T-helper 2 cell treated with Interferon-gamma antibody and Interleukin-4, amounts not matched to agents 100 ng/mL and 5 ng/mL, for 36 hours (primary cell): ENCODE data around the gene RUNX2. TPM values are rescaled to one million over a fixed set of nuclear protein-coding genes. Genes with fewer than 3 reads are reported as not detected.
"Not testable (repeated sequence)": the region's sequence is repeated elsewhere in the genome, so short reads cannot be mapped to it uniquely, and the experiment has no call there.

ENCODE experiments used
- intact Hi-C: fragments of 100-400 bp; cut with micrococcal nuclease; formaldehyde crosslinking; loops from one replicate; pipeline ENCODE4 v1.15.1; 2023
- total RNA-seq: library from RNA; stranded (reverse); gene quantifications from 2 replicates; pipeline ENCODE4 v1.2.3, GENCODE V29; 2022

RUNX2 gene
- 34.7 and 39.3 TPM in 2 replicates for total RNA-seq

DNA sequence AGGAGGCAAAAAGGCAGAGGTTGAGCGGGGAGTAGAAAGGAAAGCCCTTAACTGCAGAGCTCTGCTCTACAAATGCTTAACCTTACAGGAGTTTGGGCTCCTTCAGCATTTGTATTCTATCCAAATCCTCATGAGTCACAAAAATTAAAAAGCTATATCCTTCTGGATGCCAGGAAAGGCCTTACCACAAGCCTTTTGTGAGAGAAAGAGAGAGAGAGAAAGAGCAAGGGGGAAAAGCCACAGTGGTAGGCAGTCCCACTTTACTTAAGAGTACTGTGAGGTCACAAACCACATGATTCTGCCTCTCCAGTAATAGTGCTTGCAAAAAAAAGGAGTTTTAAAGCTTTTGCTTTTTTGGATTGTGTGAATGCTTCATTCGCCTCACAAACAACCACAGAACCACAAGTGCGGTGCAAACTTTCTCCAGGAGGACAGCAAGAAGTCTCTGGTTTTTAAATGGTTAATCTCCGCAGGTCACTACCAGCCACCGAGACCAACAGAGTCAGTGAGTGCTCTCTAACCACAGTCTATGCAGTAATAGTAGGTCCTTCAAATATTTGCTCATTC is at the start of gene RUNX2:
RUNX2 (plus strand) TSS at position 375 of the 567 bp plus-strand sequence. CDS start 397 bp downstream, outside the sequence.
- intact Hi-C loops: no loop called here

DNA sequence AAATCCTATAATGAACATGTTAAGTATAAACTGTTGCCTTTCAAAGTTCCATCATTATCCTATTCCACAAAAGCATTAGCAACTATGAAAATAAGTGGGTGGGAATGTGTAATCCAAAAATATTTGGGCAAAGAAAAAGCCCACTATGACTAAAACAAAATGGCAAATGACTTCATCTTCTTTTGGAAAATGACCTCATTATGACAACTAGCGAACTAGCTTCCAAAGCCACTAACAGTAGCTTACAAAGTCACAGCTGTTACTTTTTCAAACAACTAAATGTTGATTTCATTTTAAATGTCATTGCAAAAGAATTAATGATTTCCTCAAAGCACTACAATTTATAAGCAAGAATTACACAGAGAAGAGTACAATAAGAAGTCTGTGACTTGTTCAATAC is 49.8 kb upstream of the RUNX2 start:
- intact Hi-C loops: no loop called here

DNA sequence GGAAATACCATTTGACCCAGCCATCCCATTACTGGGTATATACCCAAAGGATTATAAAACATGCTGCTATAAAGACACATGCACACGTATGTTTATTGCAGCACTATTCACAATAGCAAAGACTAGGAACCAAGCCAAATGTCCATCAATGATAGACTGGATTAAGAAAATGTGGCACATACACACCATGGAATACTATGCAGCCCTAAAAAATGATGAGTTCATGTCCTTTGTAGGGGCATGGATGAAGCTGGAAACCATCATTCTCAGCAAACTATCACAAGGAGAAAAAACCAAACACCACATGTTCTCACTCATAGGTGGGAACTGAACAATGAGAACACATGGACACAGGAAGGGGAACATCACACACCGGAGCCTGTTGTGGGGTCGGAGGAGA is 41.4 kb upstream of the RUNX2 start:
- intact Hi-C loops: not testable (repeated sequence)

DNA sequence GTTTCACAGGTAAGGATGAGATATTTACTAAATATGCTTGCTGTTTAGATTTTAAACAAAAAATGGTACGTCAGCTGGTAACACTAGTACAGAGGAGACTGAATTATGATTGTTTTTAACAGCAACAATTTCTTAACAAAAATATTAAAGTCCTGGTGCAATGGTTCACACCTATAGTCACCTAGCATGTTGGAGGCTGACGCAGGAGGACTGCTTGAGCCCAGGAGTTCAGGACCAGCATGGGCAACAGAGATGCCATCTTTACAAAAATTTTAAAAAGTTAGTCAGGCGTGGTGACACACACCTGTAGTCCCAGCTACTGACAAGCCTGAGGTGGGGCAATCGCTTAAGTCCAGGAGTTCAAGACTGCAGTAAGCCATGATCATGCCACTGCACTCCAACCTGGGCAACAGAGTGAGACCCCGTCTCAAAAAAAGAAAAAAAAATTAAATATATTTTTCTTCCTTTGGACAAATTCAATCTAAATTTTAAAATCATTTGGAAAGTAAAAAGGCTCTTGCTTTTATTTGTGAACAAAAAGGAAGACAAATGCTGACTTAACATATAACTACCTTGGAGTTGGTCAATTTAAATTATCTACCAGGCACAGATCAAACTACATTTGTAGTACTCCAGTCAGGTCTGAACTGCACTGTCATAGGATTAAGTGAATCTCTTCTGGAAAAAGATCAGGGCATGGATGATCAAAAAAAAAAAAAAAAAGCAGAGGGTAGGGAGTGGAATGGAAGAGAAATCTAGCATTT is 38.2 kb upstream of the RUNX2 start:
- intact Hi-C loops: loop anchor here (5.0 to 10.0 kb wide), 3 partner anchors 87 to 635 kb away; partner anchors contain the start of gene SUPT3H

DNA sequence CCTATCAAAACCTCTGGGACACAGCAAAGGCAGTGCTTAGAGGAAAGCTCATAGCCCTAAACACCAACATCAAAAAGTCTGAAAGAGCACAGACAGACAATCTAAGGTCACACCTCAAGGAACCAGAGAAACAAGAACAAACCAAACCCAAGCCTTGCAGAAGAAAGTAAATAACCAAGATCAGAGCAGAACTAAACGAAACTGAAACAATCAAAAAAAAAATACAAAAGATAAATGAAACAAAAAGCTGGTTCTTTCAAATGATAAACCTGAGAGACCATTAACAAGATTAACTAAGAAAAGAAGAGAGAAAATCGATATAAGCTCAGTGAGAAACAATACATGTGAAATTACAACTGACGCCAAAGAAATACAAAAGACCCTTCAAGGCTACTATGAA is 34.8 kb upstream of the RUNX2 start:
- intact Hi-C loops: loop anchor here (1.0 to 10.0 kb wide), 5 partner anchors 84 to 631 kb away; partner anchors contain the start of gene SUPT3H

DNA sequence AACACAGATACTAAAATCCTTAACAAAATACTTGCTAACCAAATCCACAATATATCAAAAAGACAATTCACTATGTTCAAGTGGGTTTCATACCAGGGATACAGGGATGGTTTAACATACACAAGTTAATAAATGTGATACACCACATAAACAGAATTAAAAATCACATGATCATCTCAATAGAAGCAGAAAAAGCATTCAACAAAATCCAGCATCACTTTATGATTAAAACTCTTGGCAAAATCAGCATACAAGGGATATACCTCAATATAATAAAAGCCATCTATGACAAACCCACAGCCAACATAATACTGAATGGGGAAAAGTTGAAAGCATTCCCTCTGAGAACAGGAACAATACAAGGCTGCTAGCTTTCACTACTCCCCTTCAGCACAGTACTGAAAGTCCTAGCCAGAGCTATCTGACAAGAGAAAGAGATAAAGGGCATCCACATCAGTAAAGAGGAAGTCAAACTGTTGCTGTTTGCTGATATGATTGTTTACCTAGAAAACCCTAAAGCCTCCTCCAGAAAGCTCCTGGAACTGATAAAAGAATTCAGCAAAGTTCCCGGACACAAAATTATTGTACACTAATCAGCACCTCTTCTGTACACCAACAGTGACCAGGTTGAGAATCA is 33.9 kb upstream of the RUNX2 start:
- intact Hi-C loops: loop anchor here (5.0 to 10.0 kb wide), 3 partner anchors 83 to 631 kb away; partner anchors contain the start of gene SUPT3H

DNA sequence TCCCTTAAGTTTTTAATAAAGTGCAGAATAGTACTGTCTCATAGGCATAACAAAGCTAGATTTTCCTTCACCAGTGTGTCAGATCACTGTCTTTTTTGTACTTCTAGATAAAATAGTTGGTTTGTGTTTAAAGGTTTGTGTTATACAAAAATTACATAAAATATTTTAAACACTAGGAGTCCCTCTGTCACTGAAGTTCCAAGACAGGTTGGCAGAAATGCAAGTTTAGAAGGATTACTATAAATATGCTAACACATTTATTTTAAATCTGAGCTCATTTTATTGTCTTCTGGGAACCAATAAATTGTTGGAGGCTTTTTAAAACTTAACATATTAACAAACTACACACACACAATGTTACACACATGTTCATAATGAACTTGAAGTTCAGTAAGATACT is 30.8 kb upstream of the RUNX2 start:
- intact Hi-C loops: loop anchor here (10.0 kb wide), 2 partner anchors 417 to 627 kb away; no protein-coding TSS in a partner anchor

DNA sequence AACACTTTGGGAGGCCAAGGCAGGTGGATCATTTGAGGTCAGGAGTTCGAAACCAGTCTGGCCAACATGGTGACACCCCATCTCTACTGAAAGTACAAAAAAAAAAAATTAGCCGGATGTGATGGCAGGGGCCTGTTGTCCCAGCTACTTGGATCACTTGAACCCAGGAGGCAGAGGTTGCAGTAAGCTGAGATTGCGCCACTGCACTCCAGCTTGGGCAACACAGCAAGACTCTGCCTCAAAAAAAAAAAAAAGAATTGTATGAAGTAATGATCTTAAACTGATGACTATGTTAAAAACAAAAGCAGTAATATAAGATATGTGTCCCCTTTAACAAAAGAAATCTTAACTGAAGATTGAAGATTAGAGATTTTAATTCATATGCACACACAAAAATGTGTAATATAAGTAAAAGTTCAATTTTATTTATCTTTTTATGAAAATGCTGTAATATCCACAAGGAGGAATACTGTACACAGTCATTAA is 29.0 kb upstream of the RUNX2 start:
- intact Hi-C loops: loop anchor here (10.0 kb wide), 2 partner anchors 416 to 626 kb away; no protein-coding TSS in a partner anchor

DNA sequence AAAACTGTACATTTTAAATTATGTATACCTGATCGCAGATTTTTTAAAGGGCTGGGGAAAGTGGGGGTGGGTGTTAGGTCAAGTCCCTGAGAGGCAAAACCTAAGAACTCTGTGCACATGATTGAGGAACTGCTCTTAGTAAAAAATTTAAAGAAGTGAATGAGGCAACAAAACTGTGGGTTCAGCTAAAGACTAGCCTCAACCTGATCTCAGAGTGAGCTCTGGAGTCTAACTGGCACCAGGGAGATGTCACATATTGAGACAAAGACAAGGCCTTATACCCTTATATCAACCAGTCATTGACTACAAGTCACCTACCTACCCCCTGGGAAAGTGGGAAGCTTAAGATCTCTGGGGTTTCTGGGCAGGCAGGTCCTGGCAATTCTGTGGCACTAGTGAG is 27.4 kb upstream of the RUNX2 start:
- intact Hi-C loops: no loop called here

DNA sequence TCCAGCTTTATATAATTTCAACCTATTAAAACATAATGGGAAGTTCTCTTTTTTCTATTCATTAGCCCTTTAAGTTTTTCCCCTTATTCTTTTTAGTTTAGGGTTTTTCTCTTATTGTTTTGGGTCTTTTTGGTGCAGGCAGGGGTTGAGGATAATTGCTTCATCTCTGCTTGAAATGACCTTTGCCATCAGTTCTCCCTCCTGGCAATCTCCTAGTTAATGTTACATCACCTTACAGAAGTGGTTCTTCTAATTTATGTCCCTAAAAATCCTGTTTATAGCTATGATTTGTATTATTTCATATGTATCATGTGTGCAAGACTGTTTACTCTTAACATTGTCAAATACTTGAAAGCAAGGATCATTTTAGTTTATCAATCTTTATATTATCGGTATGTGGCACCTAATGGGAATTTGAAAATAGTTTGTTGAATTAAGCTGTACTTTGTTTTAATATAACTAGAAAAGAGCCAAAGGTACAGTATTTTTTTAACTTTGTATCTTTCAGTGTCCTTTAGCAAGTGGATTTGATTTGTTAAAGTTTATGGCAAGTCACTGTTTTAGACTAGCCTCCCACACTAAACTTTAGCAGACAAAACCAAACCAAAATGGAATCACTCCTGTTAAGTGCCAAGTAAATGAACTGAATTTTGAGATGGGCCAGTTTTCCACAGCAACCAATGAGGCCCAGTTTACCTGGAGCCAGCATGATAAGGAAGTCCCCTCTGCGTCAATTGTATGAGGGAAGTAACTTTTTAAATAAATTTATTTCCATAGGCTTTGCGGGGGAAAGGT is 26.6 kb upstream of the RUNX2 start:
- intact Hi-C loops: no loop called here

DNA sequence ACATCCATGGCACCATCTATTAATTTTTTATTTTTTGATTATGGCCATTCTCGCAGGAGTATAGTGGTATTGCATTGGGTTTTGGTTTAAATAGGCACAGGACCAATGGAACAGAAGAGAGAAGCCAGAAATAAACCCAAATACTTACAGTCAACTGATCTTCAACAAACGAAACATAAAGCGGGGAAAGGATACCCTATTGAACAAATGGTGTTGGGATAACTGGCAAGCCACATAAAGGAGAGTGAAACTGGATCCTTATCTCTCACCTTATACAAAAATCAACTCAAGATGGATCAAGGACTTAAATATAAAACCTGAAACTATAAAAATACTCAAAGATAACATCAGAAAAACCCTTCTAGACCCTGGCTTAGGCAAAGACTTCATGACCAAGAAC is 25.3 kb upstream of the RUNX2 start:
- intact Hi-C loops: no loop called here

DNA sequence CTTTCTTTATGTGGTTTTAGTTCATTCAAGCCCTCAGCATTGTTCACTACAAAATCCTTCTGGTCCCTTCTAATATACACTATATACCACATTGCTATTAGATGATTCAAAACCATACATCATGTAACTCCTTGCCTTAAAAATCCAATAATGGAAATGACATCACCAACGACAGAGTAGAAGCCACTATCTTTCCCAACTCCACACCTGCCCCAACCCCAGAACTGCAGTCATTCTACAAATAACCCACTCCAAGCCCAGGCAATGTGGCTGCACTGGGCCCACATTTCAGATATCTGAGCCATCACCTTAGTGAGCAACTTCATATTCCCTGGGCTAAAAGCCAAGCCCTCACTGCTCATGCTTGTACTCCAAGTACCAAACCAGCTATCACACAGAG is 22.6 kb upstream of the RUNX2 start:
- intact Hi-C loops: no loop called here

DNA sequence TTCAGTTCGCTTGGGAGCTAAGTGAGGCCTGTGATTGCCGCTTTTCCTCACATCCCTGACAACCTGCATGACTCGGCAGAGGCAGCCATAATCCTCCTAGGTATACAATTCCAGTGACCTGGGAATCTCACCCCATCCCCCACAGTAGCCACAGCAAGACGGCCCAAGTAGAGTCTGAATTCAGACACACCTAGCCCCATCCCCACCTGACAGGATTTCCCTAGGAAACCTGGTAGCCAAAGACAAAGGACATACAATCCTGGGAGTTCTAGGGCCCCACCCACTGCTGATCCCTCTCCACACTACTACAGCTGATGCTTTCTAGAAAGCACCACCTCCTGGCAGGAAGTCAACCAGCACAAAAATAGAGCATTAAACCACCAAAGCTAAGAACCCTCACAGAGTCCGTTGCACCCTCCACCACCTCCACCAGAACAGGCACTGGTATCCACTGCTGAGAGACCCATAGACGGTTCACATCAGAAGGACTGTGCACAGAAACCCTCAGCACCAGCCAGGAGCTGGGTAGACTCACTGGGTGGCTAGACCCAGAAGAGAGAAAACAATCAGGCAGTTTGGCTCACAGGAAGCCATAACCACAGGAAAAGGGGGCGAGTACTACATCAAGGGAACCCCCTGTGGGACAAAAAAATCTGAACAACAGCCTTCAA is 17.9 kb upstream of the RUNX2 start:
- intact Hi-C loops: no loop called here

DNA sequence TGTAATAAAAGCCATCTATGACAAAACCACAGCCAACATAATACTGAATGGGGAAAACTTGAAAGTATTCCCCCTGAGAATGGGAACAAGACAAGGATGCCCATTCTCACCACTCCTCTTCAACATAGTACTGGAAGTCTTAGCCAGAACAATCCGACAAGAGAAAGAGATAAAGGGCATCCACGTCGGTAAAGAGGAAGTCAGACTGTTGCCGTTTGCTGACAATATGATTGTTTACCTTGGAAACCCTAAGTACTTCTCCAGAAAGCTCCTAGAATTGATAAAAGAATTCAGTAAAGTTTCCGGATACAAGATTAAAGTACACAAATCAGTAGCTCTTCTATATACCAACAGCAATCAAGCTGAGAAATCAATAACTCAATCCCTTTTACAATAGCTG is 14.0 kb upstream of the RUNX2 start:
- intact Hi-C loops: no loop called here

DNA sequence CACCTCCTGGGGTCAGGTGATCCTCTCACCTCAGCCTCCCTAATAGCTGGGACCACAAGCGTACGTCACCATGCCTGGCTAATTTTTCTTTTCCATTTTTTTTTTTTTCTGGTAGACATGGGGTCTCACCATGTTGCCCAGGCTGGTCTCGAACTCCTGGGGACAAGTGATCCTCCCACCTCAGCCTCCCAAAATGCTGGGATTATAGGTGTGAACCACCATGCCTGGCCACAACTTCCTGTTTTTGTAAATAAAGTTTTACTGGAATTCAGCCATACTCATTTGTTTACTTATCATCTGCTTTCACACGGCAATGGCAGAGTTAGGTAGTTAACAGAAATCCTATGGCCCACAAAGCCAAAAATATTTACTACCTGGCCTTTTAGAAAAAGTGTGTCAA is 7.8 kb upstream of the RUNX2 start:
- intact Hi-C loops: loop anchor here (5.0 kb wide), 1 partner anchor 102 kb away; no protein-coding TSS in a partner anchor

DNA sequence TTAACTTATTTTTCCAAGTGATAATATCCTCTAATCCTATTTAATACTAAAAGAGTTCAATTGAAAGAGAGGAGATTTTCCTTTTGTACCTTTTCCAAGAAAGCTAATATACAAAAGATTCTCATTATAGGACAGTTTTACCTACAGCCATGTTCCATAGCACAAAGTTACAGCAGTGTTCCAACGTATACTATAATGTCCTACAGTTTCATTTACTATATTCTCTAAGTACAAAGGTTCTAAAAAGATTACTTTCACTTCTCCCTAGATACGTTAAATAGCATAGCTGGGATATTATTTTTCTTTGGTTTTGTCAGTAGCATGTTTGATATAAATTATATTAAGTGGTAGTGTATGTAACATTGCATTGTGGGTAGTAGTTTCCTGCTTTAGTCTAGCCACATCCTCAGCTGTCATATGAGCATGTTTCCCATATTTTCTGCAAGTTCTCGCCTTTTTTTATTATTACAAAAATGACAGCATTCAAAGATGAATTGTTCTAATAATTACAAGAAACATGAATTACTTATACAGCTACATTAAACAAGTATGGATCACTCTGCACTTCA is 4.4 kb upstream of the RUNX2 start:
- intact Hi-C loops: loop anchor here (5.0 kb wide), 1 partner anchor 99 kb away; no protein-coding TSS in a partner anchor

DNA sequence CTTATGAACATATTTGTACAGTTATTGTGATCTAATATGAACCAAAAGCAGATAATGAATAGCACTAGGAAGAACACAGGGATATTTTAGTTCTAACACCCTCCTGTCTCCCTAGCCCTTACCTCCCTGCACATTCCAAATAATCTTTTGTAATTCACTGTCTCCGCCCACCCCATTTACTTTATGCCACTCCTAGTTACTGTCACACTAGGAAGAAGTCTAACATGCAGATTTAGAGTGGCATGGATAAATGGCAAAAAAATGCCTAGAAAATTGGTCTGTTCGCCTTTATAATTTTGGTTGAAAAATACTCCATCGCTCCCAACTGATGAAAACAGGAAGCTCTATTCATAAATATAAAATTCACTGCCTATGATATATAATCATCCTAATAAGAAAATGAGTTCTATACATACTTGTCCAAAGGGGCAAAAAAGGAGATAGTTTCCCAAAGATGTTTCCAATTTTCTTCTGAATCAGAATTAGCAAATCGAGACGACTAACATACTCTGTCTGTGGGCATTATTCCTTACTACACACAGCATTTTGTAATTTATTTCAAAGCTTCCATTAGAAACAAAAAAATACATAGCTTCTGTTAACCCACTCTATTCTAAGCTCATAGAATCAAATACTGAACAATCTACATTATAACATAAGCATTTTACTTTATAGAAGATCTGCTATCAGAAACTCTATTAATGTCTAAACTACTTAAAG is 1.3 kb upstream of the RUNX2 start:
- intact Hi-C loops: no loop called here

DNA sequence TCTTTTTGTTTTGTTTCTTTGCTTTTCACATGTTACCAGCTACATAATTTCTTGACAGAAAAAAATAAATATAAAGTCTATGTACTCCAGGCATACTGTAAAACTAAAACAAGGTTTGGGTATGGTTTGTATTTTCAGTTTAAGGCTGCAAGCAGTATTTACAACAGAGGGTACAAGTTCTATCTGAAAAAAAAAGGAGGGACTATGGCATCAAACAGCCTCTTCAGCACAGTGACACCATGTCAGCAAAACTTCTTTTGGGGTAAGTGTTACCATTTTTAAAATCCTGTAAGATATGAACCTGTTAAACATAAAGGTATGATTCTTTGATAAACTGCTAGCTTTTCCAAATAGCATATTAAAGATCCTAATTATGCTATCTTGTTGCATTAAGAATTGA is 393 bp downstream of the RUNX2 start:
- intact Hi-C loops: no loop called here

DNA sequence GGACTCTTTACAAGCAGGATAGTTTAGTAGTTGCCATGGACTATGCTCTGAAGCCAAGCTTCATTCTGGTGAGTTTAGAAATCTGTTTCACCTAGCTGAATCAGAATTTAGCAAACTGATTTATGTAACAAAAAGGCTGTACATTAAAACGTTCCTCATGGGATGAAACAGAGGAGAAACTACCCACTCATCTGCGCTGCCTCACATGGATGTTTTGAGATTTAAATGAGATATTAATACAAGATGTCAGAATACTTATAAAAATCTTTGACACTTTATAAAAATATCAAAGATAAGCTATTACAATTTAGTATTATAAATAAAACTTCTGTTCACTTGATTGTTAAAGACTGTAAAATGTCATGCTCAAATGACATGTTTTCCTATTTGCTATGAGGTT is 16.8 kb downstream of the RUNX2 start:
- intact Hi-C loops: no loop called here
